Esophagus mucosa (tissue), 1 donor: Measurements from ENCODE around the gene HIC1. TPM values are rescaled to one million over a fixed set of nuclear protein-coding genes. Genes with fewer than 3 reads are reported as not detected.

Experiments
- ATAC-seq: fragments of 200-7000 bp; cut with Tn5 transposase; one replicate; pipeline ENCODE4 v1.9.1; 2020
- total RNA-seq: library from RNA; stranded (reverse); gene quantifications from one replicate; pipeline ENCODE4 v1.2.4, GENCODE V29; 2023
- donor health status: DM: yes; HTN: yes; CAD: no.

HIC1 gene
- total RNA-seq, 1 donor from 2014 or later = 2.3 TPM

GRCh38 chr17:2060385-2060658 lies 5.4 kb downstream of the HIC1 start:
- no peak for ATAC-seq

GRCh38 chr17:2060681-2061440 lies 6.0 kb downstream of the HIC1 start:
- no peak for ATAC-seq

- ATAC-seq = no peak
Measured at GRCh38 chr17:2061441-2061958, 6.6 kb downstream of the HIC1 start.

GRCh38 chr17:2062571-2063183 lies 7.8 kb downstream of the HIC1 start:
- ATAC-seq = no peak

GRCh38 chr17:2063261-2064146 lies 8.6 kb downstream of the HIC1 start:
- no peak for ATAC-seq

- ATAC-seq = no peak
Measured at GRCh38 chr17:2064147-2064489, 9.2 kb downstream of the HIC1 start.

GRCh38 chr17:2064520-2064971 lies 9.6 kb downstream of the HIC1 start:
- ATAC-seq = no peak

GRCh38 chr17:2064980-2065785 lies 10.3 kb downstream of the HIC1 start:
- peak; percentile 39 for ATAC-seq

- no peak for ATAC-seq
Measured at GRCh38 chr17:2065949-2066400, 11.1 kb downstream of the HIC1 start.

- no peak for ATAC-seq
Measured at GRCh38 chr17:2067048-2067561, 12.2 kb downstream of the HIC1 start.

GRCh38 chr17:2067608-2068024 lies 12.7 kb downstream of the HIC1 start:
- ATAC-seq = no peak

GRCh38 chr17:2068031-2068518 lies 13.2 kb downstream of the HIC1 start:
- no peak for ATAC-seq

GRCh38 chr17:2068519-2069051 lies 13.7 kb downstream of the HIC1 start:
- ATAC-seq = no peak

GRCh38 chr17:2070241-2071023 lies 15.5 kb downstream of the HIC1 start:
- ATAC-seq = no peak

- ATAC-seq = no peak
Measured at GRCh38 chr17:2071024-2071385, 16.1 kb downstream of the HIC1 start.

GRCh38 chr17:2071455-2072281 lies 16.8 kb downstream of the HIC1 start:
- peak; percentile 51 for ATAC-seq

GRCh38 chr17:2074919-2075318 lies 20.0 kb downstream of the HIC1 start:
- no peak for ATAC-seq

- peak; percentile 53 for ATAC-seq
Measured at GRCh38 chr17:2075336-2076086, 20.6 kb downstream of the HIC1 start.
